Natural killer cell (primary cell): ENCODE data around the gene ITGAX. TPM values are rescaled to one million over a fixed set of nuclear protein-coding genes. Genes with fewer than 3 reads are reported as not detected.

Experiments
- ATAC-seq, 3 donors: fragments of 150-1000 bp in 2 of 3; fragments of 200-7000 bp in 1 of 3; cut with Tn5 transposase; 1 replicate in 1 of 3; 2 replicates in 2 of 3; pipeline ENCODE4 v1.10.0; 2021; ENCODE audit warnings: mild to moderate bottlenecking in 2 of 3, moderate library complexity in 2 of 3
- DNase-seq, 2 donors: peaks; one replicate each; pipeline versions ENCODE4 v3.0.0 to v3.0.0-alpha.2; 2013 to 2021; ENCODE audit warnings: mixed read lengths in 1 of 2
- H3K27ac ChIP-seq: one replicate; pipeline ENCODE4 v1.5.1; 2013; ENCODE audit warnings: mild to moderate bottlenecking, low read length
- H3K27me3 ChIP-seq: one replicate; pipeline ENCODE4 v1.6.1; 2013; ENCODE audit warnings: low read length; ENCODE audit not compliant: control insufficient read depth, insufficient read depth
- H3K36me3 ChIP-seq: one replicate; pipeline ENCODE4 v1.6.1; 2013; ENCODE audit warnings: low read length; ENCODE audit not compliant: control insufficient read depth, insufficient read depth
- H3K4me1 ChIP-seq: one replicate; pipeline ENCODE4 v1.6.1; 2013; ENCODE audit warnings: low read length; ENCODE audit not compliant: control insufficient read depth, insufficient read depth
- H3K4me3 ChIP-seq: one replicate; pipeline ENCODE4 v1.5.1; 2013; ENCODE audit warnings: low read length
- H3K9me3 ChIP-seq: one replicate; pipeline ENCODE4 v1.6.1; 2013; ENCODE audit warnings: low read length; ENCODE audit not compliant: control insufficient read depth, insufficient read depth
- H3K27ac Mint-ChIP-seq, 2 donors: one replicate each; pipeline ENCODE4 v1.8.0; 2022; ENCODE audit warnings: mild to moderate bottlenecking in 2 of 2, mixed read lengths in 2 of 2, moderate library complexity in 1 of 2
- H3K27me3 Mint-ChIP-seq, 2 donors: one replicate each; pipeline ENCODE4 v1.8.0; 2022; ENCODE audit warnings: low read depth in 2 of 2, mixed read lengths in 2 of 2
- H3K36me3 Mint-ChIP-seq: one replicate; pipeline ENCODE4 v1.8.0; 2022; ENCODE audit warnings: mixed read lengths
- H3K4me1 Mint-ChIP-seq, 2 donors: one replicate each; pipeline ENCODE4 v1.8.0; 2022; ENCODE audit warnings: mixed read lengths in 2 of 2
- H3K4me3 Mint-ChIP-seq: one replicate; pipeline ENCODE4 v1.8.0; 2022; ENCODE audit warnings: mild to moderate bottlenecking, moderate library complexity, mixed read lengths
- H3K9me3 Mint-ChIP-seq, 2 donors: one replicate each; pipeline ENCODE4 v1.8.0; 2022; ENCODE audit warnings: mixed read lengths in 2 of 2
- CTCF ChIP-seq: fragments of 200-600 bp; IDR thresholded peaks from one replicate; pipeline ENCODE4 v1.8.0; 2022; ENCODE audit warnings: antibody characterized with exemption
- WGBS: methylation state at CpG from one replicate; pipeline ENCODE4 v1.1.7; 2013; ENCODE audit warnings: missing lambda C conversion rate; ENCODE audit not compliant: insufficient coverage; 5-methylcytosine and 5-hydroxymethylcytosine counted together
- intact Hi-C: fragments of 100-400 bp; cut with micrococcal nuclease; formaldehyde crosslinking; loops from one replicate; pipeline ENCODE4 v1.14.2; 2022
- total RNA-seq, 4 donors: library from RNA; stranded (reverse); fragments of 120-200 nt in 1 of 4; gene quantifications; one replicate each; pipeline versions ENCODE4 v1.2.3 to v1.2.4, GENCODE V29; 2013 to 2022

ITGAX gene
- total RNA-seq, 3 donors from 2014 or later (not counting 1 experiment from before 2014, with no cell fraction given): 224 to 249 (median 233) TPM

GRCh38 chr16:31331141-31331764 is 23.7 kb upstream of the ITGAX start:
- Mint-ChIP-seq H3K9me3 (no peaks in the 10 kb centered on the region), H3K36me3 (peaks cover 9% of the 10 kb centered on the region), H3K27ac (peak overlapping the region; percentile 1 to 68), H3K4me3 (peak overlapping the region; percentile 64), H3K27me3 (peaks cover 0 to 2% of the 10 kb centered on the region in 2 donors), H3K4me1 (peaks cover 31 to 46% of the 10 kb centered on the region in 2 donors)
- no peaks in the 10 kb centered on the region for H3K27me3 ChIP-seq
- no peaks in the 10 kb centered on the region for H3K9me3 ChIP-seq
- peaks cover 21% of the 10 kb centered on the region for H3K4me1 ChIP-seq
- intact Hi-C loops: loop anchor here (5.0 to 10.0 kb wide), 2 partner anchors 104 to 129 kb away; partner anchors contain the start of gene PYCARD
- no peak overlapping the region for H3K27ac ChIP-seq
- H3K36me3 ChIP-seq: peaks cover 36% of the 10 kb centered on the region
- H3K4me3 ChIP-seq: peak overlapping the region; percentile 33
- ATAC-seq (peak; percentile 56 to 67 (median 62)), DNase-seq (peak in 1 of 2 donors; percentile 65)
- no peak for TF ChIP-seq CTCF
- WGBS: 14% methylated on average over 44 of the region's 46 CpGs

DNA sequence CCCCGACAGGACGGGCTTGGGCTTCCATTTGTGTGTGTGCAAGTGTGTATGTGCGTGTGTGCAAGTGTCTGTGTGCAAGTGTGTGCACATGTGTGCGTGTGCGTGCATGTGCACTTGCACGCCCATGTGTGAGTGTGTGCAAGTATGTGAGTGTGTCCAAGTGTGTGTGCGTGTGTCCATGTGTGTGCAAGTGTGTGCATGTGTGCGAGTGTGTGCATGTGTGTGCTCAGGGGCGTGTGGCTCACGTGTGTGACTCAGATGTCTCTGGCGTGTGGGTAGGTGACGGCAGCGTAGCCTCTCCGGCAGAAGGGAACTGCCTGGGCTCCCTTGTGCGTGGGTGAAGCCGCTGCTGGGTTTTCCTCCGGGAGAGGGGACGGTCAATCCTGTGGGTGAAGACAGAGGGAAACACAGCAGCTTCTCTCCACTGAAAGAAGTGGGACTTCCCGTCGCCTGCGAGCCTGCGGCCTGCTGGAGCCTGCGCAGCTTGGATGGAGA is 23.1 kb upstream of the ITGAX start:
- peaks cover 0 to 2% of the 10 kb centered on the region in 2 donors for H3K27me3 Mint-ChIP-seq
- Histone ChIP-seq H3K36me3 (peaks cover 32% of the 10 kb centered on the region), H3K27ac (no peak overlapping the region), H3K27me3 (no peaks in the 10 kb centered on the region), H3K4me1 (peaks cover 21% of the 10 kb centered on the region), H3K4me3 (no peak overlapping the region), H3K9me3 (no peaks in the 10 kb centered on the region)
- H3K27ac Mint-ChIP-seq: peak overlapping the region in 1 of 2 donors; percentile 68
- peaks cover 5% of the 10 kb centered on the region for H3K36me3 Mint-ChIP-seq
- ATAC-seq: no peak
- H3K4me3 Mint-ChIP-seq: peak overlapping the region; percentile 64
- TF ChIP-seq CTCF: no peak
- peaks cover 31 to 46% of the 10 kb centered on the region in 2 donors for H3K4me1 Mint-ChIP-seq
- no peak for DNase-seq
- WGBS: 93% methylated on average over 23 of the region's 23 CpGs
- H3K9me3 Mint-ChIP-seq: no peaks in the 10 kb centered on the region
- intact Hi-C loops: loop anchor here (5.0 to 10.0 kb wide), 2 partner anchors 103 to 130 kb away; partner anchors contain the start of gene PYCARD

- Mint-ChIP-seq H3K4me1 (peaks cover 33 to 47% of the 10 kb centered on the region in 2 donors), H3K27ac (no peak overlapping the region), H3K27me3 (peaks cover 0 to 2% of the 10 kb centered on the region in 2 donors), H3K9me3 (no peaks in the 10 kb centered on the region), H3K4me3 (no peak overlapping the region), H3K36me3 (no peaks in the 10 kb centered on the region)
- no peaks in the 10 kb centered on the region for H3K9me3 ChIP-seq
- peaks cover 28% of the 10 kb centered on the region for H3K36me3 ChIP-seq
- TF ChIP-seq CTCF: no peak
- peaks cover 21% of the 10 kb centered on the region for H3K4me1 ChIP-seq
- DNase-seq: no peak
- no peaks in the 10 kb centered on the region for H3K27me3 ChIP-seq
- intact Hi-C loops: loop anchor here (5.0 to 10.0 kb wide), 2 partner anchors 102 to 130 kb away; partner anchors contain the start of gene PYCARD
- no peak for ATAC-seq
- WGBS: no CpG with 5 or more reads among the region's 4 CpGs
- no peak overlapping the region for H3K27ac ChIP-seq
- no peak overlapping the region for H3K4me3 ChIP-seq
These were observed 22.4 kb upstream of the ITGAX start for GRCh38 chr16:31332544-31332943.
